H1 (cell line): Measurements from ENCODE around the gene CDH12. TPM values are rescaled to one million over a fixed set of nuclear protein-coding genes. Genes with fewer than 3 reads are reported as not detected.

Source experiments
- BRCA1 ChIP-seq: IDR thresholded peaks from 2 replicates; pipeline ENCODE4 v1.6.1; 2012; ENCODE audit warnings: low read depth, low read length, improper control_type of control experiment
- HDAC6 ChIP-seq: IDR thresholded peaks from one replicate; pipeline ENCODE4 v1.7.1; 2012; ENCODE audit warnings: low read depth, mild to moderate bottlenecking, inconsistent platforms, low read length, moderate library complexity
- RXRA ChIP-seq: IDR thresholded peaks from 2 replicates; pipeline ENCODE4 v1.6.1; 2011; ENCODE audit warnings: low read depth, mild to moderate bottlenecking, low read length, moderate library complexity; ENCODE audit not compliant: insufficient read depth
- SIRT6 ChIP-seq: IDR thresholded peaks from one replicate; pipeline ENCODE4 v1.7.1; 2012; ENCODE audit warnings: low read length, inconsistent platforms
- TAF7 ChIP-seq: optimal IDR thresholded peaks from 2 replicates; pipeline ENCODE3; 2011; ENCODE audit warnings: low read depth, mild to moderate bottlenecking, inconsistent platforms, low read length, moderate library complexity, borderline replicate concordance
- polyA plus RNA-seq, 7 experiments: library from polyadenylated mRNA; depleted of rRNA in 3 of 7; stranded (reverse) in 5 of 7; unstranded in 2 of 7; fragments of >200 nt in 5 of 7; fragments of 200-250 nt in 2 of 7; gene quantifications; 1 replicate in 5 of 7; 2 replicates in 1 of 7; 4 replicates in 1 of 7; pipeline versions ENCODE4 v1.2.1 to v1.2.3, GENCODE V29; 2011 to 2013; ENCODE audit warnings: missing spikeins in 2 of 7, mixed read lengths in 2 of 7
- total RNA-seq: library from RNA; stranded (reverse); fragmentation: NEBNext Ultra II Directional; extraction: Animal tissue kit (Norgen Biotek cat#: 25700); gene quantifications from 2 replicates; pipeline ENCODE4 v1.2.1, GENCODE V29; 2021
- TF ChIP-seq, protein P1 (sequence below): IDR thresholded peaks from 2 replicates; pipeline ENCODE4 v1.6.1; 2012; ENCODE audit warnings: low read length, inconsistent platforms

The CDH12 gene
- total and polyA plus RNA-seq, 2 of the 8 experiments (the other 6 are each of a cell fraction or from before 2014, with no cell fraction given) = 0.03 TPM; not detected in 1

- TF ChIP-seq TAF7 = no peak
- no peak for TF ChIP-seq HDAC6
- TF ChIP-seq RXRA = no peak
- TF ChIP-seq BRCA1 = no peak
- TF ChIP-seq SIRT6 = no peak
- TF ChIP-seq, protein P1, sequence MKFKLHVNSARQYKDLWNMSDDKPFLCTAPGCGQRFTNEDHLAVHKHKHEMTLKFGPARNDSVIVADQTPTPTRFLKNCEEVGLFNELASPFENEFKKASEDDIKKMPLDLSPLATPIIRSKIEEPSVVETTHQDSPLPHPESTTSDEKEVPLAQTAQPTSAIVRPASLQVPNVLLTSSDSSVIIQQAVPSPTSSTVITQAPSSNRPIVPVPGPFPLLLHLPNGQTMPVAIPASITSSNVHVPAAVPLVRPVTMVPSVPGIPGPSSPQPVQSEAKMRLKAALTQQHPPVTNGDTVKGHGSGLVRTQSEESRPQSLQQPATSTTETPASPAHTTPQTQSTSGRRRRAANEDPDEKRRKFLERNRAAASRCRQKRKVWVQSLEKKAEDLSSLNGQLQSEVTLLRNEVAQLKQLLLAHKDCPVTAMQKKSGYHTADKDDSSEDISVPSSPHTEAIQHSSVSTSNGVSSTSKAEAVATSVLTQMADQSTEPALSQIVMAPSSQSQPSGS = no peak
- TF ChIP-seq, all 59 proteins: peak for 0
Observed at GRCh38 chr5:22306011-22306410, 547.1 kb downstream of the CDH12 start (continued).
